AG04450 (cell line): ENCODE measurements around the gene CACNA2D3. TPM values are rescaled to one million over a fixed set of nuclear protein-coding genes. Genes with fewer than 3 reads are reported as not detected.
"Not testable (repeated sequence)": the region's sequence is repeated elsewhere in the genome, so short reads cannot be mapped to it uniquely, and the experiment has no call there.

ENCODE experiments used
- CTCF ChIA-PET: fragments of 300-600, 350-600 bp; formaldehyde crosslinking; extraction: SDS; loops from one replicate; lab custom pipeline; 2022; ENCODE audit warnings: antibody characterized with exemption, inconsistent platforms; lab: Charles Lee
- POLR2A ChIA-PET: fragments of 350-600 bp; formaldehyde crosslinking; extraction: SDS; loops from one replicate; lab custom pipeline; 2021; ENCODE audit warnings: antibody characterized with exemption, inconsistent platforms; lab: Yijun Ruan, JAX
- DNase-seq: peaks from one replicate; pipeline ENCODE4 v3.0.0-alpha.2; 2011; ENCODE audit warnings: low read depth, low spot score
- H3K27ac ChIP-seq: one replicate; pipeline ENCODE4 v1.5.1; 2012; ENCODE audit warnings: low read depth, low read length, control low read depth
- H3K27me3 ChIP-seq: one replicate; pipeline ENCODE4 v1.6.0; 2012; ENCODE audit warnings: low read length; ENCODE audit not compliant: control insufficient read depth, insufficient read depth
- H3K4me3 ChIP-seq: 2 replicates; pipeline ENCODE4 v1.5.1; 2011; ENCODE audit warnings: mild to moderate bottlenecking, low read depth, low read length, control low read depth
- H3K9me3 ChIP-seq: 2 replicates; pipeline ENCODE4 v1.5.1; 2012; ENCODE audit warnings: low read length; ENCODE audit not compliant: control insufficient read depth, insufficient read depth
- polyA plus RNA-seq: library from polyadenylated mRNA; depleted of rRNA; stranded (reverse); fragments of >200 nt; gene quantifications from 2 replicates; pipeline ENCODE4 v1.2.3, GENCODE V29; 2011
- TF ChIP-seq, protein P1 (sequence below): IDR thresholded peaks from 2 replicates; pipeline ENCODE4 v1.5.1; 2011; ENCODE audit warnings: low read depth, low read length, control low read depth, inconsistent platforms

CACNA2D3 gene
- polyA plus RNA-seq, 1 experiment, result 0.32 TPM

DNA sequence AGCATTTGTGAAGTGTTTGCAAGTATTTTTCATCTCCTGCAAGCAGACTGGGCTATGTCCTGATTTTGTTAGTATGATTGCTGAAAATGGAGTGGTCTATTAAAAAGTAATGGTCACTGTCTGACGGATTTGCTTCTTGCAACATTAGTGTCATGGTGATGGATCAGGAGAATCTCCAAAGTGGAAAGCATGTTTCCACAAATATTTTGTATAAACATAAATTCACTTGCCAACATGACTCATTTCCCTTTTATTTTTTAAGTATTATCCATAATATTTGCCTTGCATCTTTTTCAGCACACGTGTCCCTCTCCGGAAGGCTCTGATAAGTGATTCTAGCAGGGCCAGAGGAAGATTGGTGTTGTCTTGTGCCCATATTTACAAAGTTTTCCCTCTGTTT is 27.4 kb upstream of the CACNA2D3 start:
- H3K4me3 ChIP-seq, result no peak overlapping the region

DNA sequence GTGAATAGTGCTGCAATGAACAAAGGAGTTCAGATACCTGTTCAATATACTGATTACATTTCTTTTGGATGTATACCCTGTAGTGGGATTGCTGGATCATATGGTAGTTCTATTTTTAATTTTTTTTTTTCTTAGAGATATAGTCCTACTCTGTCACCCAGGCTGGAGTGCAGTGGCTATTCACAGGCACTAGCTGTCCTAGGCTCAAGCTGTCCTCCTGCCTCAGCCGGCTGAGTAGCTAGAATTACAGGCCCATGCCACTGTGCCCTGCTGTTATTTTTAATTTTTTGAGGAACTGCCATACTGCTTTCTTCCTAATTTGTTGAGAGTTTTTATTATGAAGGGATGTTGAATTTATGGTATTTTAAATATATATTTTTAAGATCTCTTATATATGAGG is 23.0 kb upstream of the CACNA2D3 start:
- TF ChIP-seq, protein P1, sequence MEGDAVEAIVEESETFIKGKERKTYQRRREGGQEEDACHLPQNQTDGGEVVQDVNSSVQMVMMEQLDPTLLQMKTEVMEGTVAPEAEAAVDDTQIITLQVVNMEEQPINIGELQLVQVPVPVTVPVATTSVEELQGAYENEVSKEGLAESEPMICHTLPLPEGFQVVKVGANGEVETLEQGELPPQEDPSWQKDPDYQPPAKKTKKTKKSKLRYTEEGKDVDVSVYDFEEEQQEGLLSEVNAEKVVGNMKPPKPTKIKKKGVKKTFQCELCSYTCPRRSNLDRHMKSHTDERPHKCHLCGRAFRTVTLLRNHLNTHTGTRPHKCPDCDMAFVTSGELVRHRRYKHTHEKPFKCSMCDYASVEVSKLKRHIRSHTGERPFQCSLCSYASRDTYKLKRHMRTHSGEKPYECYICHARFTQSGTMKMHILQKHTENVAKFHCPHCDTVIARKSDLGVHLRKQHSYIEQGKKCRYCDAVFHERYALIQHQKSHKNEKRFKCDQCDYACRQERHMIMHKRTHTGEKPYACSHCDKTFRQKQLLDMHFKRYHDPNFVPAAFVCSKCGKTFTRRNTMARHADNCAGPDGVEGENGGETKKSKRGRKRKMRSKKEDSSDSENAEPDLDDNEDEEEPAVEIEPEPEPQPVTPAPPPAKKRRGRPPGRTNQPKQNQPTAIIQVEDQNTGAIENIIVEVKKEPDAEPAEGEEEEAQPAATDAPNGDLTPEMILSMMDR, result no peak
- Histone ChIP-seq H3K27me3 (no peaks in the 10 kb centered on the region), H3K27ac (no peak overlapping the region), H3K9me3 (no peaks in the 10 kb centered on the region), H3K4me3 (no peak overlapping the region)
- CTCF ChIA-PET, result no interaction called here
- no peak for DNase-seq
- POLR2A ChIA-PET, result no interaction called here

More for the DNA sequence above, 27.4 kb upstream of the CACNA2D3 start:
- TF ChIP-seq, protein P1, result no peak
- CTCF ChIA-PET, result no interaction called here
- Histone ChIP-seq H3K27ac (no peak overlapping the region), H3K9me3 (no peaks in the 10 kb centered on the region), H3K27me3 (no peaks in the 10 kb centered on the region)
- no peak for DNase-seq
- POLR2A ChIA-PET, result no interaction called here

DNA sequence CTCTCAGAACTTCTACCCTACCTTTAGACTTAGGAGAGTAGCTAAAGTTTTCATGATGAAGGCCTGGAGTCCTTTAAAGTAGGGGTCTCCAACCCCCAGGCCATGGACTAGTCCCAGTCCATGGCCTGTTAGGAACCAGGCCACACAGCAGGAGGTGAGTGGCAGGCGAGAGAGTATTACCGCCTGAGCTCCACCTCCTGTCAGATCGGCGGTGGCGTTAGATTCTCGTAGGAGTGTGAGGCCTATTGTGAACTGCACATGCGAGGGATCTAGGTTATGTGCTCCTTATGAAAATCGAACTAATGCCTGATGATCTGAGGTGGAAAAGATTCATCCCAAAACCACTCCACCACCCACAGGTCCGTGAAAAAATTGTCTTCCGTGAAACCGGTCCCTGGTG is 18.3 kb upstream of the CACNA2D3 start:
- no peak for DNase-seq
- Histone ChIP-seq H3K9me3 (no peaks in the 10 kb centered on the region), H3K27ac (no peak overlapping the region), H3K27me3 (no peaks in the 10 kb centered on the region), H3K4me3 (no peak overlapping the region)
- POLR2A ChIA-PET, result no interaction called here
- CTCF ChIA-PET, result no interaction called here
- TF ChIP-seq, protein P1, result no peak

DNA sequence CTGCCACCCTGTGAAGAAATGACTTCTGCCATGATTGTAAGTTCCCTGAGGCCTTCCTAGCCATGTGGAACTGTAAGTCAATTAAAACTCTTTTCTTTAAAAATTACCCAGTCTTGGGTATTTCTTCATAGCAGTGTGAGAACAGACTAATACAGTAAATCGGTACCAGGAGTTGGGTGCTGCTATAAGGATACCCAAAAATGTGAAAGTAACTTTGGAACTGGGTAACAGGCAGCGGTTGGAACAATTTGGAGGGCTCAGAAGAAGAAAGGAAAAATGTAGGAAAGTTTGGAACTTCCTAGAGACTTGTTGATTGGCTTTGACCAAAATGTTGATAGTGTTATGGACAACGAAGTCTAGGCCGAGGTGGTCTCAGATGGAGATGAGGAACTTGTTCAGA is 6.2 kb upstream of the CACNA2D3 start:
- CTCF ChIA-PET, H3K27me3 ChIP-seq, H3K9me3 ChIP-seq, POLR2A ChIA-PET, H3K4me3 ChIP-seq, H3K27ac ChIP-seq, DNase-seq: not testable (repeated sequence)

DNA sequence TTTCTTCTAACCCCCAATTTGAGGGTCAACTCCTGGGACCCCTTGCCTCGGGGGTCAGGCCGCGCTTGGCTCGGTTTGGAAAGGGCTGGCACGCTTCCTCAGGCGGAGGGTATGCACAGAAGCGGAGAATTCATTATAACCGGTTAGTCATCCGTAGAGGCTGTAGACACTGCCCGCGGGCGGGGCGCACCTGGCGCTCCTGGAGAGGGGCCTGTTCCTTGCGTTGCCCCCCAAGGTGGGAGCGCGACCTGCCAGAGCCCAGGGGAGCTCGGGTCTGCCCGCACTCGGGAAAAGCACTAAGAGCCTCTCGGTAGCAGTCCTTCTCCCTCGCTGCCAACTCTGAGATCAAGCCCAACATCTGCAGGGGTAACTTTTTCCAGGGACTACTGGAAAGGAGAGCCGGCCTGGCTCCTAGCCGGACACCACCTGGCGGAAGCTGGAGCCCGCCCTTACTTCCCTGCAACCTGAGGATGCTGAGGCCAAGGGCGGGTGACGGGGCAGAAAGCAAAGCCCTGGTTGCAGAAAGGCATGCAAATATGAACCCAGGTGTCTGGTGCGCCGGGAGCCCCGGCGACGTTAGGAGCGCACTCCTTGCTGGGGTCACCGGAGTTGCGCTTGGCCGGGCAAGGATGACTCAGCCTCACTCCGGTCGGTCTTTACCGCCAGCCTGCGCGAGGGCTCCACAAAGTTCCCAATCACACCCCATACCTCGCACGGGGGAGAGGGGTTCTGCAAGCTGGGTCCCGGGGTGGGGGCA is 1.5 kb upstream of the CACNA2D3 start:
- Histone ChIP-seq H3K4me3 (no peak overlapping the region), H3K27ac (no peak overlapping the region), H3K9me3 (peaks cover 3% of the 10 kb centered on the region; the same call in 1 of the 2 replicates), H3K27me3 (peaks cover 28% of the 10 kb centered on the region)
- ChIA-PET POLR2A (no interaction called here), CTCF (no interaction called here)
- TF ChIP-seq, protein P1, result no peak
- DNase-seq, result no peak
